Measurements from ENCODE around the gene CNR2.

Gene CNR2

GRCh38 chr1:23916209-23917131 is 3.3 kb upstream of the CNR2 start:
- peak; percentile 62 to 84 for DNase-seq

- no peak for DNase-seq
Measured at GRCh38 chr1:23915466-23915865, 2.3 kb upstream of the CNR2 start.

GRCh38 chr1:23914921-23915320 is 1.8 kb upstream of the CNR2 start:
- DNase-seq, result no peak

- no peak for DNase-seq
Measured at GRCh38 chr1:23911921-23912320, 1.2 kb downstream of the CNR2 start.

- peak in 1 of 2 experiments; percentile 46 for DNase-seq
Measured at GRCh38 chr1:23910553-23911246, 2.5 kb downstream of the CNR2 start.

GRCh38 chr1:23910144-23910543 is 3.0 kb downstream of the CNR2 start:
- DNase-seq, result no peak

- no peak for DNase-seq
Measured at GRCh38 chr1:23909412-23909811, 3.8 kb downstream of the CNR2 start.

- DNase-seq, result no peak
Measured at GRCh38 chr1:23908453-23909341, 4.5 kb downstream of the CNR2 start.

GRCh38 chr1:23906731-23907130 is 6.4 kb downstream of the CNR2 start:
- no peak for DNase-seq

- peak; percentile 15 to 48 for DNase-seq
Measured at GRCh38 chr1:23905461-23906025, 7.6 kb downstream of the CNR2 start.

GRCh38 chr1:23904748-23905357 is 8.3 kb downstream of the CNR2 start:
- no peak for DNase-seq

- DNase-seq, result no peak
Measured at GRCh38 chr1:23903754-23904153, 9.4 kb downstream of the CNR2 start.

- peak in 1 of 2 experiments; percentile 16 for DNase-seq
Measured at GRCh38 chr1:23902321-23903278, 10.6 kb downstream of the CNR2 start.

- peak in 1 of 2 experiments; percentile 17 for DNase-seq
Measured at GRCh38 chr1:23900017-23900416, 13.1 kb downstream of the CNR2 start.

- no peak for DNase-seq
Measured at GRCh38 chr1:23899070-23899469, 14.1 kb downstream of the CNR2 start.

GRCh38 chr1:23897083-23897482 is 16.1 kb downstream of the CNR2 start:
- no peak for DNase-seq

- DNase-seq, result no peak
Measured at GRCh38 chr1:23896491-23896890, 16.7 kb downstream of the CNR2 start.

- no peak for DNase-seq
Measured at GRCh38 chr1:23895993-23896392, 17.2 kb downstream of the CNR2 start.

- DNase-seq, result no peak
Measured at GRCh38 chr1:23895082-23895481, 18.1 kb downstream of the CNR2 start.

GRCh38 chr1:23889074-23889473 is 24.1 kb downstream of the CNR2 start:
- no peak for DNase-seq

GRCh38 chr1:23885222-23885621 is 27.9 kb downstream of the CNR2 start:
- DNase-seq, result no peak

Data from NCI-H524 (cell line).